GOT3 (cell line): ENCODE data around the gene SGSM2.

Experiments used
- DNase-seq: peaks from one replicate; lab custom pipeline; 2025; ENCODE audit warnings: mixed read lengths; lab: John Stamatoyannopoulos, UW

Gene SGSM2

GRCh38 chr17:2423271-2423670 is 86.0 kb downstream of the SGSM2 start:
- DNase-seq = no peak

DNA sequence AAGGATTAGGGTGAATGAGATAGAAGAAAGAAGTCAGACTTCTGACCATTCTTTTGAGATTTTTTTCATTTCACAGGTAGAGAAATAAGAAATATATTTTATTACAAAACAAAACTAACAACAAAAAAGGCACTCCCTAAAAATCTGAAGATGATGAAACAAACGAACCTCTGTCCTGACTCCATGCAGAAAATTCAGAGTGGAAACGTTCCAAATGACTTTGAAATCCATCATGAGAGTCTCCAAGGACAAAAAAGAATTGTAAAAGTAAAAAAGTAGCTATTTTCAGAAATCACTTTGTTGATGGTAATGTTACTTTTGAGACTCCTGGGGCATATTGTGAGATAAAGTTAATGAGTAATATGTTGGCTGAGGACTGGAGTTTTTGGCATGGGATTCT is 89.9 kb downstream of the SGSM2 start:
- DNase-seq = no peak

GRCh38 chr17:2427910-2428309 is 90.6 kb downstream of the SGSM2 start:
- DNase-seq = no peak
